Astrocyte (in vitro differentiated cells and primary cell): ENCODE data around the gene FGD5.

ENCODE experiments used
- CTCF ChIP-seq: IDR thresholded peaks from 2 replicates; pipeline ENCODE4 v1.5.1; 2011; ENCODE audit warnings: low read depth, mild to moderate bottlenecking, inconsistent platforms, low read length, moderate library complexity; ENCODE audit not compliant: insufficient read depth
- EZH2 ChIP-seq: IDR thresholded peaks from 2 replicates; pipeline ENCODE4 v1.6.1; 2012; ENCODE audit warnings: mild to moderate bottlenecking, low read length, inconsistent platforms; ENCODE audit not compliant: insufficient read depth

- no peak for TF ChIP-seq EZH2
- no peak for TF ChIP-seq CTCF
Observed at GRCh38 chr3:14885307-14885706, 66.5 kb downstream of the FGD5 start.
